ENCODE measurements around the gene PRB4.
"Not testable (repeated sequence)": the region's sequence is repeated elsewhere in the genome, so short reads cannot be mapped to it uniquely, and the experiment has no call there.

PRB4 gene

DNA sequence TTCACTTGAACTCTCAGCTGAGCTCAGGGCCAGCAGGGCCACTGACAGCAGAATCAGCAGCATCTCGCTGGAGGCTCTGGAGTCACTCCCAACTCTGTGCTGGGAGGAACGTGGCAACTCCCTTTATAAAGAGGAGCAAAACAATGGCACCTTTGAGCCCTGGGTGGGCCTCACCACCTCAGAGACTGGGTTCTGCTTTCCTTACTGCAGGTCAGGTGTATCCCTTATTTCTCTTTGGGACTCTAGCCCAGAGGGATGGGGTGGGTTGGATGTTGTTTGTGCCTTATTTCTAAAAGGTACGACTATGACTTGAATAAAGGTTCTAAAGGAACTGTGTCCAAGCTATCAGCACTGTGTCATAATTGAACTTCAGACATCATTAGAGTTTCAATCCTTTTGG is at the start of gene PRB4:
PRB4 (minus strand) TSS at position 101 of the 400 bp plus-strand sequence; CDS start at position 63, 38 bp downstream.
- DNase-seq, result no peak

DNA sequence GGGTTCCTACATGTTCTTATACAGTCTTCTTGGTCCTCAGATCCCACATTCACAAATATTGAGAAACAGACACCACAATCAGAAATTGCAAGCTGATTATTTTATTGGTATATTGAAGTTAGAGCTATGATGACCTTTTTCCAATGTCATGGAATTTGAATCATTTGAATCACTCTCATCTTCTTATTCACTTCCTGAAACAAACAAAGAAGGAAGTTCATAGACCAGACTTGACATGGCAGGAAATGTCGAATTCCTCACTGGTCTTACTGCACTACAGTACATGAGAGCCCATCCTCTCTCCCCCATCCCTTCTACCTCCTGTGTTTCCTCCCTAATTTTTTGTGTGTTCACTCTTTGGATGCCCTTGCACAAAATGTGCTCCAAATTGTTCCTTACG is 41.5 kb upstream of the PRB4 start:
- DNase-seq, result not testable (repeated sequence)

DNA sequence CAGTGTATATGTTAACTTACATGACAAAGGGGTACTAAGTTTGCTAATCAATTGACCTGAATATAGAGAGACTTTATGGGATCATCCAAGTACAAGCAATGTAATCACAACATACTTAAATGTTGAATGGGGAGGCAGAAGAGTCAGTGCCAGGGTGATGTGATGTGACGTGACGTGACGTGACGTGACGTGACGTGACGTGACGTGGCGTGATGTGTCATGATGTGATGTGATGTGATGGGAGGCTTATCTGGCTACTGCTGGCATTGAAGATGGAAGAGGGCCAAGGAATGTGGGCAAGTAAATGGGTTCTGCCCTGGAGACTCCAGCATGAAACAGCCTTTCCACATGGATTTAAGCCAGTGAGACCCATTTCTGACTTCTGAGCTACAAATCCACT is 38.2 kb upstream of the PRB4 start:
- no peak for DNase-seq

DNA sequence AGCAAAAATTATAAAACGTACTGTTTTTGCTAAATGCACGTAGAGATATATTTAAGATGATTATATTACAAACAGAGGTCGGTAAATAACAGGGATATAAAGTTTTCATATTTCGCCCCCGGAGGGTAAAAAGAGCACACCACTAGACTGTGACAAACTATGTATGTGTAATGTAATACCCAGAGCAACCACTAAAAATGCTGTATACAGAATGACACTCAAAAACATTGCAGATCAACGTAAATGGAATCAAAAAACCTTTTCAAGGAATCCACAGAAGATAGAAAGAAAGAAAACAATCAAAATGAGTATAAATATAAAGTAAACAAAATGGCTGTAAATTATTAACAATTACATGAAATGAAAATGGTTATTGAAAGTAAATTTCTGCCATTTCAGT is 37.6 kb upstream of the PRB4 start:
- peak in 1 of 2 experiments; percentile 7 for DNase-seq

DNA sequence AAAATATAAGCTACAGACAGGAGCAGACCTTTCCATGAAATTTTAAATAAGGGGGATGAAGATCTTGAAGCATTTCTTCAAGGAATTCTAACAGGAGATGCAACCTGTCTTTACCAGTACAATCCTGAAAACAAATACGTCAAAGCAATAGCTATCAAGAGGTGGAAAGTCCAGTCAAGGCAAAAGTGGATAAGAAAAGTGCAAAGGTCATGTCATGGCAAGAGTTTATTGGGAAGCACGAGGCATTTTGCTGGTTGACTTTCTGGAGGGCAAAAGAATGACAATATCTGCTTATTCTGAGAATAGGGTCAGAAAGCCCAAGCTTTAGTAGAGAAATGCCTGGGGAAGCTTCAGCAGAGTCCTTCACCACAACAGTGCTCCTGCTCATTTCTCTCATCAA is 34.3 kb upstream of the PRB4 start:
- DNase-seq, result no peak

DNA sequence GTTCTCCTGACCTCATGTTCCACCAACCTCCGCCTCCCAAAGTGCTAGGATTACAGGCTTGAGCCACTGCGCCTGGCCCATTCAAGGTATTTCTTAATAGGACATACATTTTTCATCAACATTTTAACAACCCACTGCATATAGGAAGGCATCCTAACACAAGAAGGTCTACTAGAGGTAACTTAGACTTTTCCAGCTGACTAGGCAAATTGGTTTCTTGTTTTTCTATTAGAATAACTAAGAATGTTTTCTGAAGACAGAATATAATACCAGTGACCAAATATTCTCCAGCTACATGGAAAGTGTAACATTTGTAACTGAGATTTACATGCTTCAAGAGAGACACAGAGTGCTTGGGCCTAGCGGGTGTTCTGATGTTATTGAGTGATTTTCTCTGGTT is 14.2 kb upstream of the PRB4 start:
- DNase-seq, result no peak

DNA sequence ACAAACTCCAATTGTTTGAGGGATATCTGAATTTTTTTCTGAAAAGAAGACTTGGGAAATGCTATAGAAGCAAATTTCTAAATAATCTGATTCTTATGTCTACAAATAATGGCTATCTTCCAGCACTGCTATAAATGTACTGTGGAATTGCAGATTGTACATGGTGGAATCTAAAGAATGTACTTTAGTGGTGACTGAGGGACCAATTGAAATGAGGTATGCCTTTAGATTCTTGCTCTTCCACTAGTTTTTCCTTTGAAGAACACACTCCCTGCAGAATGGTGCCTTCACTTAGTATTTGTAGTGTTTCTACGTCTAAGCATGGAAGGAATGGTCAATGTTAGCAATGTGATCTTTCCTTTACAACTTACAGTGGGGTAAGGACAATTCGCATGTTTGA is 11.7 kb upstream of the PRB4 start:
- no peak for DNase-seq

DNA sequence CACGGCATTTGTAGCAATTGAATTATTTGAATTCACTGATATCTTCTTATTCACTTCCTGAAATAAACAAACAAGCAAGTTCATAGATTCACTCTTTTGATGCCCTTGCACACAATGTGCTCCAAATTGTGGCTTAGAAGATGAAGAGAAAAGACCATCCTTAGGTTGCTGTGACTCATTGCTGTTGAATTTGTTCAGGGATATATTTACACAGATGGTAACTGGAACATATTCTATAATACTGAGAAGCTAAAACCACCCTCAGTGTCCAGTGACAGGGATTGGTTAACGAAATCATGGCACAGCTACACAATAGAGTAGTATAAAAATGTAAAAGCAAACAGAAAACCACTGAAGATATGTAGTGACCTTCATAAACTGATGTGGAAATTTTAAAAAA is 3.1 kb downstream of the PRB4 start:
- DNase-seq, result no peak

DNA sequence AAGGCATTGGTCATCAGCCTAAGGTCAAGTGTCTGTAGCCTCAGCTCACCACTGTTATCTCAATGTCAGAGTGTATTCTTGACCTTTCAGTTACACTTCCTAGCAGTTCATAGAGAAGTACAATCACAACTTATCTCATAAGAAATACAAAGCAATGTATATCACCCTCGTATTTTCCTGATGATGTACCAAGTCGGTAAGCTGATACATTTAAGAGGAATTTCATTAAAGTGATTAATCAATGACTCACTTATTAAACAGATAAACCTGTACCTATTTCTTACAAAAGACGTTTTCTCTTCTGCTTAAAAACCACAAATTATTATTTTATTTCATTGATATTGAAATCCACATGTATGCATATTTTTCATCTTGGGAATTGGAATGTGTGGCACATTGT is 36.8 kb downstream of the PRB4 start:
- no peak for DNase-seq

DNA sequence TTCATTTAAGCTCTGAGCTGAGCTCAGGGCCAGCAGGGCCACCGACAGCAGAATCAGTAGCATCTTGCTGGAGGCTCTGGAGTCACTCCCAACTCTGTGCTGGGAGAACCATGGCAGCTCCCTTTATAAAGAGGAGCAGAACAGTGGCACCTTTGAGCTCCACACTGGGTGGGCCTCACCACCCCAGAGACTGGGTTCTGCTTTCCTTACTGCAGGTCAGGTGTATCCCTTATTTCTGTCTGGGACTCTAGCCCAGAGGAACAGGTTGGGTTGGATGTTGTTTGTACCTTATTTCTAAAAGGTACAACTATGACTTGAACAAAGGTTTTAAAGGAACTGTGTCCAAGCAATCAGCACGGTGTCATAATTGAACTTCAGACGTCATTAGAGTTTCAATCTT is 40.6 kb downstream of the PRB4 start, which contains the start of gene PRB3:
PRB3 (minus strand) TSS at position 101 of the 400 bp plus-strand sequence; CDS start at position 63, 38 bp downstream.
- no peak for DNase-seq

DNA sequence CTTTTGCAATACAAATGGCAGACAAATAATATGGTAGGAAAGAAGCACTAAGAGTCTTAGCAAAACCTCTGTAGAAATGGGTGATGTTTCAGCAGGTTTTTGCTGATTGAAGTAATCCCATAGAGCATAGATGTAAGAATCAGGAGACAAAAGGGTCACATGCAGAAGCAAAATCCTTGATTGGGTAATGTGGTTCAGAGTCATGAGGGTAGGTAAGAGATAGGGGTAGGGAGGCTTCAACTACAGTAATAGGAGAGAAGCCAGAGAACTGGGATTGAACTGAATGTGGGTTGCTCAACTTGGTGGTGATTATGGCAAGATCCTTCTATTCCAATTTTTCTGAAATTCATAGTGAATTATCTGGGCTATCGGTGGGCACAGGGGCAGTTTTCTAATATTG is 45.7 kb downstream of the PRB4 start:
- no peak for DNase-seq
